ENCODE results near the gene KCTD7. TPM values are rescaled to one million over a fixed set of nuclear protein-coding genes. Genes with fewer than 3 reads are reported as not detected.

KCTD7 gene
- total and polyA plus RNA-seq, 2 of the 13 experiments (the other 11 are each of a cell fraction or from before 2014, with no cell fraction given), result 7.3 to 13.5 TPM

DNA sequence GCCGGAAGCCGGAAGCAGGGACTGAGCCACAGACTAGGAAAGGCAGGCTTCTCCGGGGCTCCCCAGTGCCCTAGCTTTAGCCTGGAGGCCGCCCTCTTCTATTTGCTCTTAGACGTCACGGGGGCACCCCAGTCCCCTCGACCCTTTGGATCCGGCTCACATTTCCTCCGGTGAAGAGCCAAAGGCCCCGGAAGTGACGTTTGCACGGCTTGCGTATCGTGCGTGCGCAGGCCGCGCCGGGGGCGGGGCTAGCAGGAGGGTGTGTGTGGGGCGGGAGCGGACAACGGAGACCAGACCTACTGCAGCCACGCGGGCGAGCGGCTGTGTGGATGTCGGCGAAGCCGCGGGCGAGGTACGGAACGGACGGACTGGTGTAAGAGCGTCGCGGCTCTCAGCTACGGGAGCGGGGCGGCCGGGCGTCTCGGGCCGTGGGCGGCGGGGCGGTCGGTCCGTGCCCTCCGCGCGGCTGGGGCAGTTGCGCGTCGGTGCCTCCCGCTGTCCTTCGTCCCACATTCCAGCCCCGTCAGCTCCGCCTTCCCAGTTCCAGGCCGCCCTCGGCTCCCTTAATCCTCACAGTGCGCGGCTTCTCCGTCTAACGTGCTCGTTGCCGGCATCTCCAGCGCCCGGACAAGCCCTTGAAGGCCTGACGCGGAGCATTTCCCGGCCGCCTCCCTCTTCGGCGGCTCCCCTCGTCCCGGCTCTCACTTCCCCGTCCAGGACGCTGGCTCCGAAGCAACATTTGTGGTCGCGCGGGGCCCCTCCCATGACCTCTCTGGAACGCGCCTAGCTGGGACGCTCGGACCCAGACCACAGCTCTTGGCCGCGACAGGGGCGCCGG, 25.8 kb downstream of the KCTD7 start (continued):
- peak; percentile 94 for TF ChIP-seq SPEN (CRISPR knock-in tag; IDR thresholded peaks at IDR 0.05; ENCODE audit: low read depth)
- TF ChIP-seq CEBPG (CRISPR knock-in tag; IDR thresholded peaks at IDR 0.05), result peak; percentile 58
- no peak for TF ChIP-seq ATRX (CRISPR knock-in tag; IDR thresholded peaks at IDR 0.05; ENCODE audit: borderline replicate concordance)
- no peak for TF ChIP-seq ZNF615 (CRISPR knock-in tag; IDR thresholded peaks at IDR 0.05; ENCODE audit: borderline replicate concordance)
- TF ChIP-seq RBFOX2 (IDR thresholded peaks at IDR 0.05; ENCODE audit: low read depth, low read length), result peak; percentile 97
- TF ChIP-seq, protein P1, sequence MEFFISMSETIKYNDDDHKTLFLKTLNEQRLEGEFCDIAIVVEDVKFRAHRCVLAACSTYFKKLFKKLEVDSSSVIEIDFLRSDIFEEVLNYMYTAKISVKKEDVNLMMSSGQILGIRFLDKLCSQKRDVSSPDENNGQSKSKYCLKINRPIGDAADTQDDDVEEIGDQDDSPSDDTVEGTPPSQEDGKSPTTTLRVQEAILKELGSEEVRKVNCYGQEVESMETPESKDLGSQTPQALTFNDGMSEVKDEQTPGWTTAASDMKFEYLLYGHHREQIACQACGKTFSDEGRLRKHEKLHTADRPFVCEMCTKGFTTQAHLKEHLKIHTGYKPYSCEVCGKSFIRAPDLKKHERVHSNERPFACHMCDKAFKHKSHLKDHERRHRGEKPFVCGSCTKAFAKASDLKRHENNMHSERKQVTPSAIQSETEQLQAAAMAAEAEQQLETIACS (CRISPR knock-in tag; IDR thresholded peaks at IDR 0.05), result peak; percentile 31; the same call in 1 of the 2 replicates
- TF ChIP-seq, protein P2, sequence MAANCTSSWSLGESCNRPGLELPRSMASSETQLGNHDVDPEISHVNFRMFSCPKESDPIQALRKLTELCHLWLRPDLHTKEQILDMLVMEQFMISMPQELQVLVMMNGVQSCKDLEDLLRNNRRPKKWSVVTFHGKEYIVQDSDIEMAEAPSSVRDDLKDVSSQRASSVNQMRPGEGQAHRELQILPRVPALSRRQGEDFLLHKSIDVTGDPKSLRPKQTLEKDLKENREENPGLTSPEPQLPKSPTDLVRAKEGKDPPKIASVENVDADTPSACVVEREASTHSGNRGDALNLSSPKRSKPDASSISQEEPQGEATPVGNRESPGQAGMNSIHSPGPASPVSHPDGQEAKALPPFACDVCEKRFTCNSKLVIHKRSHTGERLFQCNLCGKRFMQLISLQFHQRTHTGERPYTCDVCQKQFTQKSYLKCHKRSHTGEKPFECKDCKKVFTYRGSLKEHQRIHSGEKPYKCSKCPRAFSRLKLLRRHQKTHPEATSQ (CRISPR knock-in tag; IDR thresholded peaks at IDR 0.05; ENCODE audit: borderline replicate concordance), result 0 out of 2 replicates have a peak, but pooled peaks have one; percentile 61
- TF ChIP-seq PRMT3 (CRISPR knock-in tag; IDR thresholded peaks at IDR 0.05; ENCODE audit: borderline replicate concordance, low read depth), result 0 out of 2 replicates have a peak, but pooled peaks have one; percentile 49
- TF ChIP-seq RXRA (CRISPR knock-in tag; IDR thresholded peaks at IDR 0.05), result peak; percentile 88
- TF ChIP-seq SMAD9 (CRISPR knock-in tag; IDR thresholded peaks at IDR 0.05), result no peak
- TF ChIP-seq, protein P3, sequence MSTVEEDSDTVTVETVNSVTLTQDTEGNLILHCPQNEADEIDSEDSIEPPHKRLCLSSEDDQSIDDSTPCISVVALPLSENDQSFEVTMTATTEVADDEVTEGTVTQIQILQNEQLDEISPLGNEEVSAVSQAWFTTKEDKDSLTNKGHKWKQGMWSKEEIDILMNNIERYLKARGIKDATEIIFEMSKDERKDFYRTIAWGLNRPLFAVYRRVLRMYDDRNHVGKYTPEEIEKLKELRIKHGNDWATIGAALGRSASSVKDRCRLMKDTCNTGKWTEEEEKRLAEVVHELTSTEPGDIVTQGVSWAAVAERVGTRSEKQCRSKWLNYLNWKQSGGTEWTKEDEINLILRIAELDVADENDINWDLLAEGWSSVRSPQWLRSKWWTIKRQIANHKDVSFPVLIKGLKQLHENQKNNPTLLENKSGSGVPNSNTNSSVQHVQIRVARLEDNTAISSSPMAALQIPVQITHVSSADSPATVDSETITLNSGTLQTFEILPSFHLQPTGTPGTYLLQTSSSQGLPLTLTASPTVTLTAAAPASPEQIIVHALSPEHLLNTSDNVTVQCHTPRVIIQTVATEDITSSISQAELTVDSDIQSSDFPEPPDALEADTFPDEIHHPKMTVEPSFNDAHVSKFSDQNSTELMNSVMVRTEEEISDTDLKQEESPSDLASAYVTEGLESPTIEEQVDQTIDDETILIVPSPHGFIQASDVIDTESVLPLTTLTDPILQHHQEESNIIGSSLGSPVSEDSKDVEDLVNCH (CRISPR knock-in tag; IDR thresholded peaks at IDR 0.05), result peak; percentile 67; the same call in 1 of the 2 replicates
- TF ChIP-seq MYC (CRISPR knock-in tag; IDR thresholded peaks at IDR 0.05; ENCODE audit: borderline replicate concordance), result peak; percentile 93
- peak; percentile 84; the same call in 1 of the 2 replicates for TF ChIP-seq ZNF383 (CRISPR knock-in tag; IDR thresholded peaks at IDR 0.05; ENCODE audit: borderline replicate concordance)
- TF ChIP-seq, protein P4, sequence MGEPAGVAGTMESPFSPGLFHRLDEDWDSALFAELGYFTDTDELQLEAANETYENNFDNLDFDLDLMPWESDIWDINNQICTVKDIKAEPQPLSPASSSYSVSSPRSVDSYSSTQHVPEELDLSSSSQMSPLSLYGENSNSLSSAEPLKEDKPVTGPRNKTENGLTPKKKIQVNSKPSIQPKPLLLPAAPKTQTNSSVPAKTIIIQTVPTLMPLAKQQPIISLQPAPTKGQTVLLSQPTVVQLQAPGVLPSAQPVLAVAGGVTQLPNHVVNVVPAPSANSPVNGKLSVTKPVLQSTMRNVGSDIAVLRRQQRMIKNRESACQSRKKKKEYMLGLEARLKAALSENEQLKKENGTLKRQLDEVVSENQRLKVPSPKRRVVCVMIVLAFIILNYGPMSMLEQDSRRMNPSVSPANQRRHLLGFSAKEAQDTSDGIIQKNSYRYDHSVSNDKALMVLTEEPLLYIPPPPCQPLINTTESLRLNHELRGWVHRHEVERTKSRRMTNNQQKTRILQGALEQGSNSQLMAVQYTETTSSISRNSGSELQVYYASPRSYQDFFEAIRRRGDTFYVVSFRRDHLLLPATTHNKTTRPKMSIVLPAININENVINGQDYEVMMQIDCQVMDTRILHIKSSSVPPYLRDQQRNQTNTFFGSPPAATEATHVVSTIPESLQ (CRISPR knock-in tag; conservative IDR thresholded peaks at IDR 0.05), result no peak; the same call in 1 of the 2 replicates
- TF ChIP-seq, protein P5, sequence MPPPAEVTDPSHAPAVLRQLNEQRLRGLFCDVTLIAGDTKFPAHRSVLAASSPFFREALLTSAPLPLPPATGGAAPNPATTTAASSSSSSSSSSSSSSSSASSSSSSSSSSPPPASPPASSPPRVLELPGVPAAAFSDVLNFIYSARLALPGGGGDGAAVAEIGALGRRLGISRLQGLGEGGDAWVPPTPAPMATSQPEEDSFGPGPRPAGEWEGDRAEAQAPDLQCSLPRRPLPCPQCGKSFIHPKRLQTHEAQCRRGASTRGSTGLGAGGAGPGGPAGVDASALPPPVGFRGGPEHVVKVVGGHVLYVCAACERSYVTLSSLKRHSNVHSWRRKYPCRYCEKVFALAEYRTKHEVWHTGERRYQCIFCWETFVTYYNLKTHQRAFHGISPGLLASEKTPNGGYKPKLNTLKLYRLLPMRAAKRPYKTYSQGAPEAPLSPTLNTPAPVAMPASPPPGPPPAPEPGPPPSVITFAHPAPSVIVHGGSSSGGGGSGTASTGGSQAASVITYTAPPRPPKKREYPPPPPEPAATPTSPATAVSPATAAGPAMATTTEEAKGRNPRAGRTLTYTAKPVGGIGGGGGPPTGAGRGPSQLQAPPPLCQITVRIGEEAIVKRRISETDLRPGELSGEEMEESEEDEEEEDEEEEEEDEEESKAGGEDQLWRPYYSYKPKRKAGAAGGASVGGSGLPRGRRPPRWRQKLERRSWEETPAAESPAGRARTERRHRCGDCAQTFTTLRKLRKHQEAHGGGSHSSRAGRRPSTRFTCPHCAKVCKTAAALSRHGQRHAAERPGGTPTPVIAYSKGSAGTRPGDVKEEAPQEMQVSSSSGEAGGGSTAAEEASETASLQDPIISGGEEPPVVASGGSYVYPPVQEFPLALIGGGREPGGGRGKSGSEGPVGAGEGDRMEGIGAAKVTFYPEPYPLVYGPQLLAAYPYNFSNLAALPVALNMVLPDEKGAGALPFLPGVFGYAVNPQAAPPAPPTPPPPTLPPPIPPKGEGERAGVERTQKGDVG (CRISPR knock-in tag; IDR thresholded peaks at IDR 0.05; ENCODE audit: borderline replicate concordance), result peak; percentile 72
- TF ChIP-seq HMGA1 (CRISPR knock-in tag; conservative IDR thresholded peaks at IDR 0.05), result no peak
- peak; percentile 73 for TF ChIP-seq NFYB (CRISPR knock-in tag; IDR thresholded peaks at IDR 0.05)
- no peak for TF ChIP-seq ZFP62 (CRISPR knock-in tag; IDR thresholded peaks at IDR 0.05)

All from HepG2 (cell line).